Choroid plexus epithelial cell (primary cell): ENCODE results near the gene HLA-DPB1.

Source experiments
- DNase-seq: peaks from one replicate; pipeline ENCODE4 v3.0.0-alpha.2; 2010; ENCODE audit warnings: low read depth
- H3K4me3 ChIP-seq: 2 replicates; pipeline ENCODE4 v1.5.1; 2011; ENCODE audit warnings: low read depth, mild to moderate bottlenecking, control low read depth, low read length, moderate library complexity
- TF ChIP-seq, protein P1 (sequence below): conservative IDR thresholded peaks from 2 replicates; pipeline ENCODE4 v1.5.1; 2011; ENCODE audit warnings: low read depth, mild to moderate bottlenecking, control low read depth, inconsistent platforms, low read length, moderate library complexity

Gene HLA-DPB1

DNA sequence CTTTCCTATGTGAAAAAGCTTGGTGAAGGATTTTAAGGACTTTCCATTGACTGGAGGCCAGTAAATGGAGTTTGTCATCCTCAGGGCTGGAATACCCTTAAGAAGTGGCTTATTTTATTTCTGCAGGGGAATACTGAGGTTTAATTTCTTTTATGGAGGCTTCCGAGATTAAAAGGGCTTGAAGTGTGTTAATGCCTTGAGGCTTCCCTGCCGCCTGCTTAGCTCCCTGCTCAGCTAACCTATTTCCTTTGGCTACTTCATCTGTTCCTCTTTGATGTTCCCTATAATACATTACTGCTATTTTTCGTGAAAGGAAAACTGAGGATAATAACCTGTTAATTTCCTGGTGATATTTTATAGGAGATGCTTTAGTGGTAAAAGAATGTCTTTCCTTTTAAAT is 44.2 kb downstream of the HLA-DPB1 start:
- no peak overlapping the region for H3K4me3 ChIP-seq
- DNase-seq, result no peak
- TF ChIP-seq, protein P1, sequence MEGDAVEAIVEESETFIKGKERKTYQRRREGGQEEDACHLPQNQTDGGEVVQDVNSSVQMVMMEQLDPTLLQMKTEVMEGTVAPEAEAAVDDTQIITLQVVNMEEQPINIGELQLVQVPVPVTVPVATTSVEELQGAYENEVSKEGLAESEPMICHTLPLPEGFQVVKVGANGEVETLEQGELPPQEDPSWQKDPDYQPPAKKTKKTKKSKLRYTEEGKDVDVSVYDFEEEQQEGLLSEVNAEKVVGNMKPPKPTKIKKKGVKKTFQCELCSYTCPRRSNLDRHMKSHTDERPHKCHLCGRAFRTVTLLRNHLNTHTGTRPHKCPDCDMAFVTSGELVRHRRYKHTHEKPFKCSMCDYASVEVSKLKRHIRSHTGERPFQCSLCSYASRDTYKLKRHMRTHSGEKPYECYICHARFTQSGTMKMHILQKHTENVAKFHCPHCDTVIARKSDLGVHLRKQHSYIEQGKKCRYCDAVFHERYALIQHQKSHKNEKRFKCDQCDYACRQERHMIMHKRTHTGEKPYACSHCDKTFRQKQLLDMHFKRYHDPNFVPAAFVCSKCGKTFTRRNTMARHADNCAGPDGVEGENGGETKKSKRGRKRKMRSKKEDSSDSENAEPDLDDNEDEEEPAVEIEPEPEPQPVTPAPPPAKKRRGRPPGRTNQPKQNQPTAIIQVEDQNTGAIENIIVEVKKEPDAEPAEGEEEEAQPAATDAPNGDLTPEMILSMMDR, result no peak

DNA sequence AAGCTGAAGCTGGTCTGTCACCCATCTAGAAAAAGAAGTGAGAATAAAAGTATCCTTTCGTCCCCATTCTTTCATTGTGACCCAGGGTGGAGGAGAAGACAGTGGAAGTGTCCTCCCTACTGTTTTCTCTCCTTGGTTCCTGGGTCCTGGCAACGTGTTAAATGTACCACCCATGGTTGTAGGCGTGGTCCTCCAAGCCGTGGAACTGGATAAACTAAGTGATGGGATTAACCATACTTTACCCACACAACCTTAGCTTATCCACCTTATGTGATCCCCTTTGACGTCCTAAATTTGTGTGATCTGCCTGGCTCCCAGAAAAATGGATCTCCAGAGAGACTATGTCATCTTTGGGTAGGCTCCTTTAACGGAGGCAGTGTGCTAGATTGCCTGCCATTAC is 47.4 kb downstream of the HLA-DPB1 start:
- H3K4me3 ChIP-seq, result no peak overlapping the region
- DNase-seq, result no peak
- TF ChIP-seq, protein P1, result no peak

DNA sequence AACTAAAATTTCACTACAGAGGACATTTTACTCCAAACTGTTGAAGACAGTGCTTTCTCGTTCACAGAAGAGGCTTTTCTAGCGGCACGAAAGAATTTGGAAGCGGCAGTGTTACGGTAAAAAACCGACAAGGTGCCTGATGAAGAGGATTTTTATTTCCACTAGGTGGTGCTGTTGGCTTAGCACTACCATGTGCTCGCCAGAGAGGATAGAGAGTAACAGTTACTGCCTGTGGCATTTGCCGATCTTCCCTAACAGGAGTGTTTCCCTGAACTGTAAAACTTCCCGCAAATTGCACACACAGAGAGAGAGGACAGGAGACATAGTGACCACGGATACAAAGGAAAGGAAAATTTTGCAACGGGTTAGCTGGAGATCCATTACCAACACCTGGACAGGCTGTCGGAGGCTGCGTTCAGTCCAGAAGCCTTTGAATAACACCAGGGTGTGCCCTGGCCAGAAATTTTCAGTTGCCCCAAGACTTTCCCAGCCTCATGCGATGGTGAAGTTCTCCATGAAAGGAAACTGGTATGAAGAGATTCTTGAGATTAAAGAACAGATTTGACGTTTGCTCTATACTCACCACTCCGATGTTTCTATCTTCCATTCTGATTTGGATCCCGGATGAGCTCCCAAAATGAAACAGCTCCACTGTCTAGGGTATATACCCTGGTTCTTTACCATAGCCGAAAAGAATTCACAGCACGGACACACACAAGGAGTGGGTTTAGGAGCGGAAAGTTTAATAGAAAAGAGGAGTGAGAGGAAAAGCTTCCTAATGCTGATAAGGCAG is 48.1 kb downstream of the HLA-DPB1 start:
- H3K4me3 ChIP-seq, result no peak overlapping the region
- TF ChIP-seq, protein P1, result peak; percentile 45
- peak; percentile 20 for DNase-seq

DNA sequence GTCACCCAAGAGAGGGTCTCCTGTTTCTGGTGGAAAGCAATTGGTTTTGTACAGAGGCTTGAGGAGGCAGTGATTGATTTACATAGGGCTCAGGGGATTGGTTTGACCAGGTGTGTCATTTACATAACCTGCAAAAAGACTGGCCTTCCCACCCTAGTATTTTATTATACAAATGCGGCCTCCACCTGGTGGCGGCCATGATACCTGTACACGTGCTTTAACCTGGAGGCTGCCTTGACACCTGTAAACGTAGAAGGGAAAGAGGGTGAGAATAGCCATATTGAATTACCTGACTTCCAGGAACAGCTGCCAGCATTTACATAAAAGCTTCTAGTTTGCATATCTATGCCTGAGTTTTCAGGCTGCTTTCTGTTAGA is 48.7 kb downstream of the HLA-DPB1 start:
- TF ChIP-seq, protein P1, result no peak
- DNase-seq, result no peak
- H3K4me3 ChIP-seq, result no peak overlapping the region

DNA sequence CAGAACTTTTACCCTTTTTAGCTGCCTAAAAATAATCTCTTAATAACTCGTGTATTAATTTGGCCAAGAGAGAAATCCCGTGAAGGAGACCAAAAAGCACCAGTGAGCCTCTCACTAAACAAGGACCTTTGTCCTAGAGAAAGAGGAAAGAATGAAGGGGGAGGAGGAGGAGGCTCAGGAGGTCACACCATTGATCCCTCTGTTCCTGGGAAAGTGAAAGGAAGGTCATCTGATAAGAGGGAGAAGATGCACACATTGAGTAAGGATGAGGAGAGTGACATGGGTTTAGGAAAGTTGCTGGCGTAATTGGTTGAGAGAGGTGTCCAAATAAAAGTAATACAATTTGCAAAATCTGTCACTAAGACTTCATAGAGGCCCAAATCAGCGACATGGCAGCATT is 49.2 kb downstream of the HLA-DPB1 start:
- DNase-seq, result no peak
- no peak overlapping the region for H3K4me3 ChIP-seq
- TF ChIP-seq, protein P1, result no peak

DNA sequence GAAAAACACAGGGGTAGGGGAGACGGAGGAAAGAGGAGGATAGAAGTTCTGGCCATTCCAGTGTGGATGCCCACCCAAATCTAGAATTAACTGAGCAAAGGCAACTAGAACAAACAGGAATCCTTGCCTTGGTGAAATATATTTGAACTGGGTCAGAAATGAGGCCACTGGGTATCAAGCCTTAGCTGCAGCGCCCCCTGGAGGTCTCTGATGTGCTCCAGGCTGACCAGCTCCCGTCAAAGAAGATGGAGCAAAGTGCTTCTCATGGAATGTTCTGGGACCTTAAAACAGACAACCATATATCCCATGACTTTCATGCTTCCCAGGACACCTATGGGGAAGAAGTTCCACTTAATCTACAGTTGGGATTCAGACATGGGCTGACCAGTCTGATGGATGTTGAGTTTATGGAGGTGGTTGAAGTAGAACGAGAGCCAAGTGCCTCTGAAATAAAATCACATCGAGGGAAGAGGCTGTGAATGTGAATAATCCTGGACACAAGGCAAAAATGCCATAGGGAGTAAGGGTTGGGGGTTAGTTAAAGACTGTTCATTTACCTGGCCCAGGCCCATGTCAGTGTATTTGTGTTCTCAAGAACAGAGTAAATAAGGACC is 50.4 kb downstream of the HLA-DPB1 start:
- TF ChIP-seq, protein P1, result peak; percentile 70
- no peak overlapping the region for H3K4me3 ChIP-seq
- peak; percentile 50 for DNase-seq

DNA sequence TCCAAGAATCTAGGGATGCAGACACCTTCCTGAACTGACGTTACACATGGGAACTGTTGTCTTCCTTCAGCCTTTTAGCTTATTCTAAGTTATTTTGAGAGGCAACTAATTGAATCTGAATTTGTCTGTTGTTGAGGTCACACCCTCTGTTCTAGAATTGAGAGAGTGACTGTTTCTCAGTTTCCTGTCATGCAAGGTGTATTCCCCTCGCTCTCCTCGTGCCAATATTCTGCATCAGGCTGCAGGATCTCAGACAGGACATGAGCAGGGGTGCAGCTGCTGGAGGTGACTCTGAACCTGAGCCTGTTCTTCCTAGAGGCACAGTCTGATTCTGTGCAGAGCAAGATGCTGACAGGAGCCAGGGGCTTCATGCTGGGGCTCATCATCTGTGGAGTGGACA is 52.5 kb downstream of the HLA-DPB1 start:
- DNase-seq, result no peak
- H3K4me3 ChIP-seq, result no peak overlapping the region
- TF ChIP-seq, protein P1, result no peak
